Stimulated activated CD4-positive, alpha-beta T cell treated with anti-CD3 and anti-CD28 coated beads, Interleukin-4, amount 100 ng/mL, for 4 hours (primary cell): ENCODE data around the gene MIPOL1.
"Not testable (repeated sequence)": the region's sequence is repeated elsewhere in the genome, so short reads cannot be mapped to it uniquely, and the experiment has no call there.

Experiments
- DNase-seq, 2 experiments: peaks; one replicate each; pipeline ENCODE4 v3.0.0-alpha.2; 2020

The MIPOL1 gene

DNA sequence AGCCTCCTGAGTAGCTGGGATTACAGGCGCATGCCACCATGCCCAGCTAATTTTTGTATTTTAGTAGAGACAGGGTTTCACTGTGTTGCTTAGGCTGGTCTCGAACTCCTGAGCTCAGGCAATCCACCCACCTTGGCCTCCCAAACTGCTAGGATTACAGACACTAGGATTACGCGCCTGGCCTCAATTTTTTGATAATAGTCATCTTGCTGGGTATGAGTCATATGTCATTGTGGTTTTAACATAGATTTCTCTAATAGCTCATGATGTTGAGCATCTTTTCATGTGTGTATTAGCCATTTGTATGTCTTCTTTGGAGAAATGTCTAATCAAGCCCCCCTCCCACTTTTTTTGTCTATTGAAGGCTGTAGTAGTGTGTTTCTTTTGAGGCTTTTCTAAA is 38.3 kb downstream of the MIPOL1 start:
- DNase-seq: not testable (repeated sequence)

DNA sequence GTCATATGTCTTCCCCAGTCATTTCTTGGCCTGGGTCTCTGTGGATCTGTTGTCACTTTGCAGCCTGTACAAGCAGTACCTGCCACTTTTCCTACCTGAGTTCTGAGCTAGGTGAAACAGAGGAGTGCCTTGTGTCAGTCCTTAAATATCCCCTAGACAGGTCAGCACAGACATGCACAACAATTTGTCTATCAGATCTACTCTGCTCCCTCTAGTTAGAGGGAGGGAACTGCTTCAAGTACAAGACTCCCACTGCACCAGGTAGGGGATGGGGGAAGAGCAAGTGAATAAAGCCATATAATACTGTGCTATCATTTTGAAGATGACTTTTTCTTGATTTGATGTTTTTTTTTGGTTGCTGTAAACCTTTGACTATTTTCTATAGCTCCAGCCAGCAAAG is 39.4 kb downstream of the MIPOL1 start:
- DNase-seq: no peak

DNA sequence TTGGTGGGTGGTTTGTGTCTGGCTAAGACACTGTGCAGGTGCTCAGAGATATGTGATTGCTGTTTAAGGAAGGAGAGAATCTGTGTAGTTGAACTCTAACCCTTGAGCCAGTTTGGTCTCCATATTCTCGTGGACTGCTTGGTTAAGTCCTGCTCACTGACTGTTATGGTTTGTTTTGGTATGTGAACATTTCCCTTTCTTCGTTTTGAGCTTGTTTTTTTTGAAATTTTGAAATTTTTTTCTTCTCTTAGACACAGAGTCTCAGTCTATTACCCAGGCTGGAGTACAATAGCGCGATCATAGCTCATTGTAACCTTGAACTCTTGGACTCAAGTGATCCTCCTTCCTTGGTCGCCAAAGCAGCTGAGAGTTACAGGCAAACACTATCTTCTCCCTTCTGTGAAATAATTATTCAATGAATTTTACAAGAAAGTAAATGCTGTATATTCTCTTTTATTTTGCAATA is 40.0 kb downstream of the MIPOL1 start:
- DNase-seq: no peak

DNA sequence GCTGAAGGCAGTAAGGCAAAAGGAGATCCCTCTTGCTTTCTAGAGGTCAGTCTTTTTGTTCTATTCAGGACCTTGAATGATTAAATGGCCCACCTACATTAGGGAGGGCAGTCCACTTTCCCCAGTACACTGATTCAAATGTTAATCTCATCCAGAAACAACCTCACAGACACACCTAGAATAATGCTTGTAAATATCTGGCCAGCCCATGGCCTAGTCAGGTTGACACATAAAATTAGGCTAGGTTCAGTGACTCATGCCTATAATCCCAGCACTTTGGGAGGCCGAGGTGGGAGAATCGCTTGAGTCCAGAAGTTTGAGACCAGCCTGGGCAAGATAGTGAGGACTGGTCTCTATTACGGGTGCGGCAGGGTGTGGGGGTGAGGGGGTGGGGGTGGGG is 43.5 kb downstream of the MIPOL1 start:
- DNase-seq: no peak

DNA sequence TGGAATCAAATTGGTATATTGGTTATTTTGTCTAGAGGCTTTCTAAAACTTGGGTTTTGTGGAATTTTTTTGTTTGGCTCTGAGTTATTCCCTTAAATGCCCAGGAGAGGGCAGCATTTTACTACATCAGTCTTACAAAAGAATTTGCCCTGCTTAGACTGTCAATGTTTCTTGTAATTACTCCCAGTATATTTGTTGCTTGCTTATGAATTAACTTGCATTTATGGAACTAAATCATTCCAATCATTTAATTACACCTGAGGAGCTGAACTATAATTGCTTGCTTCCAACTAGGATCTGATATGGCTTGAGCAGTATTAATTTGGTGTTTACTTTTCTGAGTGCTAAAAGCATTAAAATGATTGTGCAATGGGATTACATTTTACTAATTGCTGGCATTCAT is 48.7 kb downstream of the MIPOL1 start:
- no peak for DNase-seq

DNA sequence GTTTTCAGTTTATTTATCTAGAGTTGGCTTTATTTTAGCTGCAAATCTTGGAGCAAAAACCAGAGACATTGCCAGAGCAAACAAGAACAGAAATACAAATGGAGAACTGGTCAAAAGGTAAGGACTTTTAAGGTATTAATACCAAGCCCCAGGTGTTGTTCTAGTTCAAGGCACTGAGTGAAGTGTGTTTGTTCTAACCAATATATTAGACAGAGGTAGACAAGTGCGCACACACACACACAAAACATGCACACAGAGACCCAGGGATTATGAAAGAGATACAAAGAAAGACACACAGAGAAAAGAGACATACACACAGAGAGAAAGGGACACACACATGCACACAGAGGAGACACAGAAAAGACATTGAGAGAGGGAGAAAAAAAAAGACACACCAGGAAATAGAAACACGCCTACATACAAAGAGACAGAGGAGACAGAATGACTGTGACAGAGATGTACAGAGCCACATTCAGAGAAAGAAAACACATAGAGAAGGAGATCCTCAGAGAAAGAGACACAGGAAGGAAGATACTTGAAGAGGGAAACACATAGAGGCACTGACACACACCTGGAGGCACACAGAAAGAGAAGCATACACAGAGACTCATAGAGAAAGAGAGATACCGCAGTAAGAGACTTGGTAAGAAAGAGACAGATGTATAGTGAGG is 50.2 kb downstream of the MIPOL1 start:
- no peak for DNase-seq

DNA sequence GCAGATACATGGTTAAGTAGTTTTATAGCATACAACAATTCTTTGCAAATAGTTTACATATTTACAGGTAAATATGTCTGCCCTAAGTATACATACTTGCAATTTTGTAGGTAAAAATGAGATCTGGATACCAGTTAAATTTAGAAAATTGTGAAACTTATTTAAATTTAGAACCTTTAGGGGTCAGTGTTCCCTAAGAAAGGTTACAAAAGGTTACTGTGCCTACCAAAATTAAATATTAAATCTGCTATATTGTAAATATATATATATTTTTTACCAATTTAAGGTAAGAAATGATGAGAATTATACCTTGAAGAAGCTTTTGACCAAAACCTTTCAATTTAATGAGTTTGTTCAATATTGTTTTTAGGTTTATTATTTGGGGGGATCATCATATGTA is 54.0 kb downstream of the MIPOL1 start:
- no peak for DNase-seq

DNA sequence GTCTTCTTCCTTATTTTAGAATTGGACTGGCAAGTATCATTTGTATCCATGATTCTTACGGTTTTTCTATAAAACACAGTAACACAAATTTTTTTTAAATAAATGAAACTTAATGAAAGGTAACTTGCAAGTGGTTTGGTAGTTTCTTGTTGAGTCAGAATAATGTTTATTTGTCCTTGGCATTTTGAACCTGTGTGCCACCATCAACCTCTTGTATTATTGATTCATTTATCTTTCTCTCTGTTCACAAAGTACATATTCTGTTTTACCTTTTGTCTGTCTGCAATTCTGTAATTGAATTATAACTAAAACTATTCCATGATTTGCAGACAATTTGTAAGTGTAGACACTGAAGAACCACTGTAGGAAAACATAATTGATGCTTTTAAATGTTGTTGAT is 54.7 kb downstream of the MIPOL1 start:
- DNase-seq: no peak

DNA sequence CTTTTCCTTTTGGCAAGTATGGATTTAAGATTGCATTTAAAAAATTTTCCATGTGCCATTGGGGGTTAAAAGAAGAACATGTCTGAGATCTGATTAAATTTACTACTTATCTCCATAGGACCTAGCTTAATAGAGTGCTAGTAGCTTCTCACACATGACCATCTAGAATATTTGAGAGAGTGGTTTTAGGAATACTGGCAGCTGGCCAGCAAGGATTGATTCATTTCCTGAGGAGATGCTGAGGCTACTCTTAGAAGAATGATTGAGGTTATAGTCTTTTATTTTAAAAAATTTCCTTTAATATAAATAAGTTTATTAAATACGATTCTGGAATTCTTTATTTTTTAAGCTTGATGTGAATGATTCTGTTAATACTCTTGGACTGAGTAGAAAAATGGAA is 56.2 kb downstream of the MIPOL1 start:
- no peak for DNase-seq

DNA sequence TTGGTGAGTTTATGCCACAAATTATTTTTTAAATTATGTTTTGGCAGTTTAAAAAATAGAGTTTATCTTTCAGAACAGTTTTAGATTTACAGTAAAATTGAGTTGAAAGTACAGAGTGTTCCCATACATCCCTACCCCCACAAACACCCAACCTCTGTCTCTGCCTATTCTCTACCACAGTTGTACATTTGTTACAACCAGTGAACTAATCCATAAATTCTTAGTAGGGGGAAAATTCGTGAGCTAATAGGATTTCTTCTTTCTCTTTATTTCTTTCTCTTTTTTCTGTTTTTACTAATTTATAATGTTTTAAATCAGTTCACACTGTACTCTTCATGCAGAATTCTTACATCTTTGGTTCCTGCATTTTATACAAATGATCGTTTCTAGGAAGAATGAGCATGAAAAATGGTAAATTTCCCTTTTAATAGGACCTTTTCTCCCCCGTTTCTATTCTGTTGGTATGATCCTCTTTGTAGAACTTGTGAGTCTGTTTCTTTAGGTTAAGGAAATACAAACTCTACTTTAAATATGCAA is 56.7 kb downstream of the MIPOL1 start:
- no peak for DNase-seq

DNA sequence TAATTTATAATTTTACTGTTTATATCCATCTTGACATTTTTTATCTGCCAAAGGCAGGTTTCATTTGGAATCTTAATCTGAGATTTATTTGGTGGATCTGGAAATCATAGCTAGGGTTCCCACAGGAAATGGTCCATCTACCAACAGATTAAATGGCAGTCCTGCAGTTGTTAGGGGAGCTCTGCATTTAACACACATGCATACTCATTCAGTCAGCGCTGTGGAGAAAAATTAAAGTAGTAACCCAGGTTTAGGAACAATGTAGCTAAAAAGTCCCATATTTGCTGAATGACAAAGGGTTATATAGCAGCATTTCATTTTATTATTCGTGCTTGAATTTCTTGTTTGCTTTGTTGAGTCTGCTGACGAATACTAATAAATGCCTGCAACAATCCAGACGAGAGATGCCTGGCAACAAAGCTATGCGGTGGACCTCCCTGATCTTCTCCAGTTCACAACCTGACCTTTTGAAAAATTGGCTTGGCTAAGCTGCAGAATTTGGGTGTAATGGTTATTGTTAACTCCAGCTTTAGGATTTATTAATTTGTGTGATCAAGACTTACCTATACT is 59.8 kb downstream of the MIPOL1 start:
- no peak for DNase-seq

DNA sequence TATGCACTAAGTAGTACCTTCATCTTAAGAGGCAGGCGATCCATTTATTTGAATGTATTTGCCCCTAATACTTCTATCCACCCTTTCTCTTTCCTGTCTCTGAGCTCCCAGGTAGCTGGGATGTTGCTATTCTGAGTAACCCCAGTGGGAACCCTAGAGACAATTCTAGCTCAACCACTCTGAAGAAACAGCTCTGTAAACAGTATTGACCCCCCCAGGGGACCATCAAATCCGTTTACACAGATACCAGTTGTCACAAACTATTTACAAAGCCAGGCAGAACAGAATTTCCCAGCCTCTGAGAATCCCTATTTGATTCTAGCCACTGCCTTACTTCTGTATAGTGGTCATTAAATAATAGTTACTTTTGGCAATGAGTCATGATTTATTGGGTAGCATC is 64.9 kb downstream of the MIPOL1 start:
- DNase-seq: no peak

DNA sequence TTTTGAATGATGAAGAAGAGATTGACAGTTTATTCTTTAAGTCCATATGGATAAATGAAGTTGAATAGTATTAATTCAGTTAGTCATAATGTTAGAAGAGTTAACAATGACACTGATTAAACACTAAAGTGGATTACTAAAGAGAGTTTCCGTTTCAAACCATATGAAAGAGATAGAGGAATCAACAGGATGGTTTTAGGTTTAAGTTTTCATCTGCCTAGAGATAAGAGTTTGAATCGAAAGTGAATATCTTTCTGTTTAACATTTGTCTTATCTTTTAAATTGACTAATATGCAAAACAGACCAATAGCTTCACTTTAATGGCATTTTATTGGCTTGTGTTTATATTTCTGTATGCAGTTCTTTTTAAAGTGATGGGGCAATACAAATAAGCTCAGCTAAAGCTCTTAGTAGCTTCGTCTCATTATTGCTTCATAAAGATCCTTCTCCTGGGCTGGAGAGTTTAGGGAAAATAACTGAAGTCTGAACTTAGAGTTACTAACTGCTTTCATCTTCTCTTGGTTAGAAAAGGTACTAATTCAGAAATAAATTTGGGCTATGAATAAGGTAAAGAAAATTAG is 66.0 kb downstream of the MIPOL1 start:
- DNase-seq: no peak

DNA sequence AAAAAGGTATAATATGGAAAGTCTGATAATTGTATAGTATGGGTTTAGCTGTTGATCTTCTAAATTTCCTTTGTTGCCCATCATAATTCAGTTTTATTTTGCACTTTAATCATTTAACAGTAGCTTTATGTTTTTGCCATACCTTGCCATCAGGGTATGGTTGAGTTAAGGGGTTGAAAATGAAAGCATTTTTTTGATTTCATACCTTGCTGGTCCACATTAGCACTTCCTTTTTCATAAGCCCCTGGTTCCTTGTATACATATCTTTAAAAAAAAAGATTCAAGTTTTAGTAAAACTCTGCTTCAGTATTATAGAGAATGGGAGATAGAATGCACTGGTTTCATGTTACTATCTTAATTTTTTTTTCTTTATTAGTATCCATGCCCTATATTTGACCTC is 71.1 kb downstream of the MIPOL1 start:
- no peak for DNase-seq

DNA sequence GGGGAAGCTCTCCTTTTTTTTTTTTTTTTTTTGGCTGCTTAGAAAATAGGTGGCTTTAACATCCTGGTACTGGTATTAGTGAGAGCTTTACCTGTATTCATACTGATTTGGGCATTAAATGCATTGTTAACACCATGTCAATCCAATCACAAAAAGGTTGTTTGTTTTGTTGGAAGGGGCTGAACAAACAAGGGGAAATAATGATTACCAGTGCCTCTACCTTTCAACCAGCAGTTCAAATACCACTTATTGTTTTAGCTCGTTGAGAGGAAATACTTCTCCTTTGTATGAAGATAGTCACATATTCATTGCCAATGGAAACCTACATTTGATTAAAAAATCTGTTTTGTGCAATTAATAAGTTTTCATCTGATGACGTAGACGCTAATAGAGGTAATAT is 72.9 kb downstream of the MIPOL1 start:
- DNase-seq: no peak

DNA sequence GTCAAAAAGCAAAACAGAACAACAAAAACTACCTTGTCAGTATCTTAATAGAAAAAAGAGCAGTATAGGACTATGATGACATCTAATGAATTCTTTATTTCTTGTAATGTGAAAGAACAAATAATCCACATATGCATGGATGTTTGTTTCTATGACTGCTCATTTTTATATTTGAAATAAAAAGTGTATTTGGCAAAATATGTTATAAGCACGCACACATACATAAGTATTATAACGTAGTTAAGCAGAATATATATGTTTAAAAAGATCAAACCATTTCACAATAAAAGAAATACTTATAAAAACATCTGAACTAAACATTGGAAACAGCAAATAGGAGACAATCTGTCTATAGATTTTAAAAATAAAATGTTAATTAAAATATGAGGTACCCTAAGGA is 74.8 kb downstream of the MIPOL1 start:
- no peak for DNase-seq

DNA sequence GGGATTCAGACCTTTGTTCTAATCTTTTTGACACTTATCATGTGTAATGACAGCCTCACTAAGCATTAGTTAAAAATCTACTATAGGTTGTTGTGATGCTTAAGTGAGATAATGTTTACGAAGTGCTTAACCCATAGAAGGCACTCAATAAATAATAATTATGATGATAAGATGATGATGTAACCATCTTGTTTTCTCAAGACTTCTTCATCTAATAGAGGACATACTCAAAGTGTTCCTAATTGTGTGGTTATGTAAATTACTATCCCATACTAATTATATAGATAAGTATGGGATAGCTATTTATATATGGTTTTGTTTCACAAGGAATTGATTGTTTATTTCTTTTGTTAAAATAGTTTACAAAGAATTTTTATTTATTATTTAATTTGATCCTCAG is 76.9 kb downstream of the MIPOL1 start:
- DNase-seq: no peak

DNA sequence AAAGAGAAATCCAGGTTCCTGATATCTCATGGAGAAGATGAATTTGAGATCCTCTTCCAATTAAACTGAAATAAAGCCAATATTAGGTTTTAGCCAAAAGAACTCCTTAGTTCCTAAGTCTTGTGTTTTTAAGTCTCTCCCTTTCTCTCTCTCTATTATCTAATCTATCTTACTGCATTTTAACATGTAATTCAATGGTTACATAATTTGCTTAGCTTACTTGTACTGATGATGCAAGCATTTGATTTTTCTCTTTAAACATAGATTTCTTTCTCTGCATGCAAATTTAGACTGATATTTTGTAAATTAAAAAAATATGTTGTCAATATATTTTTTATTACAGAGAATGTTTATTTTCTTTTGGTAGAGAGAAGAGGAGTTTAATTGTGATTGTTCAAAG is 78.2 kb downstream of the MIPOL1 start:
- no peak for DNase-seq

DNA sequence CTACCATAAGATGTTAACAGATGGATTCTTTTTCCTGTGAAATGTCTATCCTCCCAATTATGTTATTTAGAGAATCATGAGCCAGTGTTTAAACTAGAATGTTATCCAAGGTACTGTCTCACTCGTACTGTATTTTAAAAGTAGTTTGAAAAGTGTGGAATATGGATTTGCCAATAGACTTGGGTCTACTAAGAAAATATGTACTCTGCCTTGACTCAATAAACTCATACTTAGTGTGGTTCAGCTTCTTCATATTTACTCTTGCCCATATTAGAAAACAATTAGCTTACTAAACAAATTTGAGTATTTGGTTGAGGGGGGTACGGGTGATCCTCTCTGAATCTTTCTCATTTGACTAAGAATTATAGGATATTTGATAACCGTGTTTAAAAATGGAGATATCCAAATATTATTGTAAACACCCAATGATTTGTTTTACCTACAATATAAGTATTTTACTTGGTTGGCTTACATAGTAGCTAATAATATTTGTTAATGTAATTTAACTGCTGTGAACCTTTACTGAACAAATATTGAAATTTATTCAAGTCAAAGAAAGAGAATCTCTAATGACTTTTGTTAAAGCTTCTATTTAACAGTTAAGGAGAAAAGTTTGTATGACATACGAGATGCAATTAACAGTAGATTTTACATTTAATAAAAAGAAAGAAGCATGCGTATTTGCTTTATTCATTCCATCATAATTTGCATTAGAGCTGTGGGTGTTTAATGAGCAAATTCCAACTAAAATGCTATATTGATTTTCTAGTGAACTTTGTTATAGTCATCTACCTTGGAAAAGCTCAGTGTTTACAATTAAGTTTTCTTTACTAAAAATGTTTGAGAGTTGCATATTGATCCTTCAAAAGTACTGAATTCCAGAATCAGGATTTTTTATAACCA is 81.2 kb downstream of the MIPOL1 start:
- DNase-seq: no peak

DNA sequence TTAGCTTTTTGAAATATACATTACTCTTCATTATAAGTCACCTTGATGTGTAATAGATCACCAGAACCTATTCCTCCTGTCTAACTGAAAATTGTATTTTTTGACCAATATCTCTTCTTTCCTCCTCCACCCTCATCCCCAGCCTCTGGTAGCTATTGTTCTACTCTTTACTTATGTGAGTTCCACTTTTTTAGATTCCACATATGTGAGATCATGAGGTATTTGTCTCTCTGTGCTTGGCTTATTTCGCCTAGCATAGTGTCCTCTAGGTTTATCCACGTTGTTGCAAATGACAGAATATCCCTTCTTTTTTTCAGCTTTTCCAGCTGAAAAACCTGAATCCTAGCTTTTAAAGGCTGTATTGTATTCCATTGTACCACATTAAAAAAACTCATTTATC is 82.1 kb downstream of the MIPOL1 start:
- DNase-seq: no peak

DNA sequence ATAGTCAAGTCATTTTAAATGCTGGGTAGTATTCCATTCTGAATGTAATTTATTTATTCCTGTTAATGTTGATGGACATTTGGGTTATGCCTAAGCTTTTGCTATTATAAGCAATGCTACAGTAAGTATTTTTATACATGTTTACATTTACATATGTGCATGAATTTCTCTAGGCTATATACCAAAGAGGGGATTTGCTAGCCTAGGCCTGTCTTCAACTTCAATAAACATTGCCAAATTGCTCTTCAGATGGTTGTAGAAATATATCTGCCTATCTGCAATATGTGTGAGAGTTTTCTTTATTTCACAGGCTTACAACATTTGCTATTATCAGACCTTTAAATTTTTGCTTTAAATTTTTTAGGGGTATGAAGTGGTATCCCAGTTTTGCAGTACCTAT is 87.0 kb downstream of the MIPOL1 start:
- DNase-seq: no peak

DNA sequence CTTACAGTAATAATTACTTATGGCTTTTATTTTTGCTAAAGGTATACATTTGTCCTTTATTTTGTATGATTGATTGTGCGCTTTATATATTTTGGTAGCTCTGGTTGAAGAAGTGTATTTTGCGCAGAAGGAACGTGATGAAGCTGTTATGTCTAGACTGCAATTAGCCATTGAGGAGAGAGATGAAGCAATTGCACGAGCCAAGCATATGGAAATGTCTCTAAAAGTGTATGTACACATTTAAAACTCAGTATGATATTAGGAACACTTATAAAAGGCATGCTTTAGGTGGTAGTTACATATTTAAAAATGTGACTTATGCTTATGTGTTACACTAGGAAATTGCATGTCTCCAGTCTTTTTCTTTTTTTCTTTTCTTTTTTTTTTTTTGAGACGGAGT is 87.5 kb downstream of the MIPOL1 start:
- DNase-seq: no peak

DNA sequence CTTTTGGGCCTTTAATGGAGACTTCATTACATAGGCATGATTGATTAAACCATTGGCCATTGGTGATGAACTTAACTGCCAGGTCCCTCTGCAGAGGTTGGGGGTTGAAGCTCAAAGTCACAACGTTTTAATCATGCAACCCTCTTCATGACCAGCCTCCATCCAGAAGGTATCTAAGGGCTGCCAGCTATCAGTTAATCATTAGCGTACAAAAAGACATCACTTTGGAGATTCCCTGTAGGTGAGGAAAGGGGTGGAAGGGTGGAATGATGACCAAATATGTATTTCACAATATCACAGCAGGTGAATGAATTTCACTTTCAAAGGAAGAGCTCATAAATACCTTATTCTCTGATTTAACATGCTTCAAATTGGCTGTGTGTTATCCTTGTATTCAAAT is 92.0 kb downstream of the MIPOL1 start:
- DNase-seq: no peak
